GM18511 (cell line): Measurements from ENCODE around the gene SLC25A24.
"Not testable (repeated sequence)": the region's sequence is repeated elsewhere in the genome, so short reads cannot be mapped to it uniquely, and the experiment has no call there.

Experiments used
- ATAC-seq: cut with Tn5 transposase; IDR thresholded peaks from one replicate; pipeline ENCODE4 v1.9.1; 2021; ENCODE audit warnings: mild to moderate bottlenecking, moderate library complexity; ENCODE audit not compliant: unreplicated experiment

The SLC25A24 gene

GRCh38 chr1:108140936-108141335 lies 59.2 kb downstream of the SLC25A24 start:
- no peak for ATAC-seq

- ATAC-seq = no peak
These were observed 60.0 kb downstream of the SLC25A24 start for GRCh38 chr1:108140177-108140576.

- not testable (repeated sequence) for ATAC-seq
These were observed 60.6 kb downstream of the SLC25A24 start for GRCh38 chr1:108139555-108139954.

- not testable (repeated sequence) for ATAC-seq
These were observed 67.0 kb downstream of the SLC25A24 start for GRCh38 chr1:108133148-108133547.

GRCh38 chr1:108132367-108132766 lies 67.8 kb downstream of the SLC25A24 start:
- not testable (repeated sequence) for ATAC-seq

GRCh38 chr1:108131281-108131680 lies 68.9 kb downstream of the SLC25A24 start:
- not testable (repeated sequence) for ATAC-seq

GRCh38 chr1:108130794-108131193 lies 69.3 kb downstream of the SLC25A24 start:
- no peak for ATAC-seq

- no peak for ATAC-seq
These were observed 70.1 kb downstream of the SLC25A24 start for GRCh38 chr1:108129999-108130398.

GRCh38 chr1:108125312-108126138 lies 74.6 kb downstream of the SLC25A24 start:
- ATAC-seq = peak; percentile 98

- ATAC-seq = no peak
These were observed 75.4 kb downstream of the SLC25A24 start for GRCh38 chr1:108124622-108125311.

GRCh38 chr1:108124023-108124422 lies 76.1 kb downstream of the SLC25A24 start:
- no peak for ATAC-seq

- ATAC-seq = no peak
These were observed 78.6 kb downstream of the SLC25A24 start for GRCh38 chr1:108121358-108122143.

GRCh38 chr1:108120163-108120562 lies 80.0 kb downstream of the SLC25A24 start:
- no peak for ATAC-seq

- ATAC-seq = no peak
These were observed 80.6 kb downstream of the SLC25A24 start for GRCh38 chr1:108119500-108119899.

GRCh38 chr1:108117945-108118902 lies 81.9 kb downstream of the SLC25A24 start:
- ATAC-seq = no peak

- ATAC-seq = no peak
These were observed 82.9 kb downstream of the SLC25A24 start for GRCh38 chr1:108117237-108117636.

GRCh38 chr1:108114033-108114599 lies 86.0 kb downstream of the SLC25A24 start:
- ATAC-seq = no peak

- ATAC-seq = no peak
These were observed 86.6 kb downstream of the SLC25A24 start for GRCh38 chr1:108113496-108113895.

GRCh38 chr1:108109295-108109973 lies 90.7 kb downstream of the SLC25A24 start:
- ATAC-seq = no peak
